ENCODE data around the gene ITGB8.

GRCh38 chr7:20447021-20447650 lies 116.4 kb downstream of the ITGB8 start:
- TF ChIP-seq FOXP2 (optimal IDR thresholded peaks at IDR 0.05; ENCODE audit: control extremely low read depth, extremely low read length, insufficient read depth), result no peak
- TF ChIP-seq EZH2 (IDR thresholded peaks at IDR 0.05), result no peak
- no peak for TF ChIP-seq POLR2AphosphoS5 (IDR thresholded peaks at IDR 0.05; ENCODE audit: borderline replicate concordance, low read depth, low read length)

All from SK-N-MC (cell line).